GM21528 (cell line): ENCODE data around the gene PITRM1.
"Not testable (repeated sequence)": the region's sequence is repeated elsewhere in the genome, so short reads cannot be mapped to it uniquely, and the experiment has no call there.

Experiments used
- ATAC-seq: cut with Tn5 transposase; IDR thresholded peaks from one replicate; pipeline ENCODE4 v1.9.1; 2021; ENCODE audit warnings: mild to moderate bottlenecking, moderate library complexity; ENCODE audit not compliant: unreplicated experiment, low FRiP score

Gene PITRM1

GRCh38 chr10:3172446-3173170 lies at the start of gene PITRM1:
PITRM1 (minus strand) TSS chr10:3172782; CDS start chr10:3172772, 10 bp downstream.
- peak; percentile 97 for ATAC-seq

GRCh38 chr10:3222068-3222467 lies 49.5 kb upstream of the PITRM1 start:
- ATAC-seq, result no peak

GRCh38 chr10:3221601-3222000 lies 49.0 kb upstream of the PITRM1 start:
- ATAC-seq, result not testable (repeated sequence)

GRCh38 chr10:3220853-3221252 lies 48.3 kb upstream of the PITRM1 start:
- no peak for ATAC-seq

GRCh38 chr10:3219021-3219628 lies 46.5 kb upstream of the PITRM1 start:
- ATAC-seq, result not testable (repeated sequence)

- ATAC-seq, result no peak
Observed at GRCh38 chr10:3217853-3218252, 45.3 kb upstream of the PITRM1 start.

GRCh38 chr10:3217301-3217700 lies 44.7 kb upstream of the PITRM1 start:
- no peak for ATAC-seq

- no peak for ATAC-seq
Observed at GRCh38 chr10:3215153-3215775, 42.7 kb upstream of the PITRM1 start.

- ATAC-seq, result no peak
Observed at GRCh38 chr10:3213758-3214515, 41.4 kb upstream of the PITRM1 start.

- no peak for ATAC-seq
Observed at GRCh38 chr10:3213208-3213607, 40.6 kb upstream of the PITRM1 start.

- ATAC-seq, result no peak
Observed at GRCh38 chr10:3210251-3210877, 37.8 kb upstream of the PITRM1 start.

GRCh38 chr10:3208481-3209406 lies 36.2 kb upstream of the PITRM1 start:
- ATAC-seq, result no peak

GRCh38 chr10:3207351-3207750 lies 34.8 kb upstream of the PITRM1 start:
- no peak for ATAC-seq

GRCh38 chr10:3206511-3207157 lies 34.1 kb upstream of the PITRM1 start:
- no peak for ATAC-seq

- ATAC-seq, result no peak
Observed at GRCh38 chr10:3203972-3204371, 31.4 kb upstream of the PITRM1 start.

- no peak for ATAC-seq
Observed at GRCh38 chr10:3203016-3203811, 30.6 kb upstream of the PITRM1 start.

- no peak for ATAC-seq
Observed at GRCh38 chr10:3201796-3202195, 29.2 kb upstream of the PITRM1 start.

- no peak for ATAC-seq
Observed at GRCh38 chr10:3199488-3199887, 26.9 kb upstream of the PITRM1 start.
